HG03558 (cell line): ENCODE data around the gene TPP1.

Experiments used
- ATAC-seq: cut with Tn5 transposase; IDR thresholded peaks from one replicate; pipeline ENCODE4 v1.9.1; 2021; ENCODE audit warnings: moderate number of reproducible peaks; ENCODE audit not compliant: unreplicated experiment; ENCODE audit errors: extremely low read depth

The TPP1 gene

DNA sequence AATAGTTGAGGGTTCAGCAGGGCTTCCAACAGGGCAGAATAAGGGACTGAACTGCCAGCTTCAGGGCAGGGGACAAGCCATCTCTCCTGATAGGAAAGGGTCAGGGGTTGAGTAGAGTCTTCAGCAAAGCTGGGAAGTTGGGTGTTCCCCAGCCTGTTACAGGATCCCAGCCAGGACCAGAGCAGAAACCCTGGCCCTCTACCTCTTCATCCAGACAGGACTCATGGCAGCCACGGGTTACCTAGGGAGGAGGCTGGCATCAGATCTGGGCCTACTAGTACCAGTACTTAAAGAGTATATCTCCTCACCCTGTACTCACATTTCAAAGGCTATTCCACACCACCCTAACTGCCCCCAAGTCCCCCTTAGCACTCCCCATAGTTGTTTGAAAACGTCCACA lies 4.8 kb downstream of the TPP1 start:
- no peak for ATAC-seq

DNA sequence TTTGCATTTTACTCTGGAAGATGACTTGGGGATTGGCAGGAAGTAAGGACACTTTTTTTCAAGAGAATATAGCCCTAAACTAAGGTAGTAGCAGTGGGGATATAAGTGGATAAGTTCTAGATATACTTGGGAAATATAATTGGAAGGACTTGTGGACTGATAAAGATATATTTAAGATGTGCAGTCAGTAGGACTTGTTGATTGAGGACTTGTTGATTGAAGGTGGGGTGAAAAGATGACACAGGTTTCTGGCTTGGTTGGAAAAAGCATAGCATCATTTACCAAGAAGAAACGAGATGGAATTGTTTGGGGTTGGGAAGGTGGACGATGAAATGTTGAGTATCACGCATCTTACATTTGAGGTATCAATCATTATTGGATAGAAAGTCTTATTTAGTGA lies 5.7 kb downstream of the TPP1 start:
- no peak for ATAC-seq

DNA sequence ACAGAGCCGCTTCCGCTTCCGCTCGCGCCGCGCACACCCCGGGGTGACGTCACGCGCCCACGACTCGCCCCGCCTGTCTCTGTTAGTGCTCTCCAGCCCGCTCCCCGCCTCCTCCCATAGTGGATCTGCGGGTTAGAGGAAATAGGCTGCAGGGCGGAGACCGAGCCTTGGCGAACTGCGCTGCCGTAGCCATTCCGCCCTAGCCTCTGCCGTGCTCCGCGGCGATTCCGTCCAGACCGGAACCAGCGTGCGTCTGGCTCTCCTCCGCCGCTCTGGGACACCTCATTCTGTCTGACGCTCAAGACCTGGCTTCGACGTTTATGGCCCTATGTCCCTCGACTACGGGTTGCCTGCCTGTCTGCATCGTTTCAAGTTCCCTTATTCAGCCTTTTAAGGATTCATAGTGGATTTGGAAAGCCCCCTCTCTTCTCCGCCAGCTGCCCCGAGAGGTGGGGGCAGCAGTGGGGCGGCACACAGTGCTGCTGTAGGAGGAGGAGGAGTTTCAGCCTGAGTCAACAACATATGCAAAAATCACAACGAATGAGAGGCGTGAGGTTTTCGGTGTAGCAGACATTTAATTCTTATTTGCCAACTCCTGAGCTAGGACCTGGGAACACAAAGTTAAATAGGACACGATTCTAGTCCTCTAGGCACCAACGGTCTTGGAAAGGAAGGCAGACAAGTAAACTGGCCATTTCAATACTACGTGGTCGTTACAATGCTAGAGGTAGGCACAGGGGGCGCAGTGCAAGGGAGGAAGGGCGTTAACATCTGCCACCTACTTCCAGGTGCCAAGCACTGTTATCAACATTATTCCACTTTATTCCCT lies 6.8 kb downstream of the TPP1 start, which contains the start of gene TAF10:
TSS of gene TAF10 (minus strand) at position 4 of the 829 bp plus-strand sequence. CDS start 27 bp downstream, outside the sequence.
- peak; percentile 57 for ATAC-seq

DNA sequence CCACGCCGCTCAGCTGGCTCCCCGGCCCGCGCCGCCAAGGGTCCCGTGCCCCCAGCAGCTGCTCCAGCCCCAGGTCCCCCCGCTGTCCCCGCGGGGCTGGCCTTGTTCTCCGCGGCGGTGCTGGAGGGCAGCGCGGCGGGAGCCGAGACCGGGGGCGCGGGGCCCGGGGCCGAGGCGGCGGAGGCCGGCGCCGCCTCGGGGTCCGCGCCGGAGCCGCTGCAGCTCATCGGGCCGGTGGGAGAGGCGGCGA lies 7.3 kb downstream of the TPP1 start:
- no peak for ATAC-seq

DNA sequence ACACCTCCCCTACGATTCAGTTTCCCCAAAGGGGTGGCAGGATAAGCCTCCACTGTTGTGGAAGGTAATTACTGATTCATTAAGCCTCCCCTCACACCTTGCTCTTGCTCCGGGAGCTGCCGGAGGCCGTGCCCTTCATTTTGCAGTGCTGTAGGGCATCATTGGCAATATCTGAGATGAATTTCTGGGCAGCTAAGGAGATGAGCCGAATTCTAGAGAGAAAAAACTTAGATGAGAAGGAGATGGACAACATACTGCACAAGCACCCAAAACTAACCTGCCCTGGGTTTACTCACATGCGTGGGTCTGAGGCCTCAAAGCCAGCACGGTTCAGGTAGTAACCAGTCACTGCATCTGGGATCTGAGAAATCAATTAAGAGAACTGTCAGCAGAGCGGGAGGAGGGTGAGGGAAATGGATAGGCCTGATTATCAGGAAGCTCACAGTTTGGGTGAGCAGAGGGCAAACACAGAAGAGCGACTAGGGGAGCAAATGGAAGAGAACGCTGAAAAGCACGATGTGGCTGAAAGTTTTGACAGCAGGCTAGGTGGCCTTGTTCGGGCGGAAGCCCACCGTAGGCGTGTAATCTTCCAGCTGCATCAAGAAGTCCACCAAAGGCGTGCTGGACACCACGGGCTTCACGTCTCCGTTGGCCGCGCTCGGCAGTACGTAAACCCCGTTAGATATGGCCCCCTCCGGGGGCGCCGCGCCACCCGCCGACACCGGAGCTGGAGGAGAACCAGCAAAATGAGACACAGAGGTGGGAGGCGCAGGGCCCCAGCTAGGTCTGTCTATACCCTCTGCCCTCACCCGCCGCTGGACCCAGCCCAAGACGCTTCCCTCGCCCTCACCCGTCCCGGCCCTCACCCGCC lies 7.9 kb downstream of the TPP1 start:
- no peak for ATAC-seq

DNA sequence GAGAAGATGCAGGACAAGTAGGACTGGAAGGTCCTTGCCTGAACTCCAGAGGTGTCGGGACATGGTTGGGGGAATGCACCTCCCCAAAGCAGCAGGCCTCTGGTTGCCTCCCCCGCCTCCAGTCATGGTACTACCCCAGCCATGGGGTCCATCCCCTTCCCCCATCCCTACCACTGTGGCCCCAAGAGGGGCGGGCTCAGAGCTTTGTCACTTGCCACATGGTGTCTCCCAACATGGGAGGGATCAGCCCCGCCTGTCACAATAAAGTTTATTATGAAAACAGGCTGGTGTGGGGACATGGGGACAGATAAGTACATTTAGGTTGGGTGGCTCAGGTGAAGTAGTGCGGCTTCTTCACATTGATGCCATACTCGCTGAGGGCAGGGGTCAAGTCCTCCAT lies 8.6 kb downstream of the TPP1 start:
- ATAC-seq = no peak

DNA sequence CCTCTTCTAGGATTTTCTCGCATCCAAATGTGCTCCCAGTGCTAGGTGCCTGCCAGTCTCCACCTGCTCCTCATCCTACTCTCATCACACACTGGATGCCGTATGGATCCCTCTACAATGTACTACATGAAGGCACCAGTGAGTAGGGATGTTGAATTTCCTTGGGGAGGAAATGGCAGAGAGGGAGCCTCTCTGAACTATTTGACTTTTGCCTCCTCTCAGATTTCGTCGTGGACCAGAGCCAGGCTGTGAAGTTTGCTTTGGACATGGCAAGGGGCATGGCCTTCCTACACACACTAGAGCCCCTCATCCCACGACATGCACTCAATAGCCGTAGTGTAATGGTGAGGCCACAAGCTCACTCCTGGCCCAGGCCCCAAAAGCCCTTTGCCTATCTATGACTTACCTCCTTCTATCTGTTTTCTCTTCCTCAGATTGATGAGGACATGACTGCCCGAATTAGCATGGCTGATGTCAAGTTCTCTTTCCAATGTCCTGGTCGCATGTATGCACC lies 9.7 kb downstream of the TPP1 start:
- no peak for ATAC-seq

DNA sequence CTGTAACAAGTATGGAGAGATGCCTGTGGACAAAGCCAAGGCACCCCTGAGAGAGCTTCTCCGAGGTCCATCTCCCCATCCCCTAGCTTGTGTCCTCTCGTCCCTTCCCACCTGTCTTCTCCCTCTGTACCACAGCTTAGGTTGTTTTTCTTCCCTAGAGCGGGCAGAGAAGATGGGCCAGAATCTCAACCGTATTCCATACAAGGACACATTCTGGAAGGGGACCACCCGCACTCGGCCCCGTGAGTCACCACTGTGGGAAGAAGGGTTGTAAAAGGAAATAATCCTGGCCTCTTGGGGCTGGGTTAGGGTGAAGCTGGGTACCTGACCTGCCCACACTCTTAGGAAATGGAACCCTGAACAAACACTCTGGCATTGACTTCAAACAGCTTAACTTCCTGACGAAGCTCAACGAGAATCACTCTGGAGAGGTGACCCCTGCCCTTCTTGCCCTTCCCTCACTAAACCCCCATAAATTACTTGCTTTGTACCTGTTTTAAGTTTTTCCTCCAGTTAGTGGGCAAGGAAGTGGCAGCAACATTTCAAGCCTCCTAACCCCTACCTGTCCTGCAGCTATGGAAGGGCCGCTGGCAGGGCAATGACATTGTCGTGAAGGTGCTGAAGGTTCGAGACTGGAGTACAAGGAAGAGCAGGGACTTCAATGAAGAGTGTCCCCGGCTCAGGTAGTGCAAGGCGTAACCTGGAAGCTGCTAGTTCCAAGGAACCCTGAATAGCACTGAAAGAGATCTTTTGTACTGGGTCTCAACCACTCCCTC lies 10.3 kb downstream of the TPP1 start:
- no peak for ATAC-seq

DNA sequence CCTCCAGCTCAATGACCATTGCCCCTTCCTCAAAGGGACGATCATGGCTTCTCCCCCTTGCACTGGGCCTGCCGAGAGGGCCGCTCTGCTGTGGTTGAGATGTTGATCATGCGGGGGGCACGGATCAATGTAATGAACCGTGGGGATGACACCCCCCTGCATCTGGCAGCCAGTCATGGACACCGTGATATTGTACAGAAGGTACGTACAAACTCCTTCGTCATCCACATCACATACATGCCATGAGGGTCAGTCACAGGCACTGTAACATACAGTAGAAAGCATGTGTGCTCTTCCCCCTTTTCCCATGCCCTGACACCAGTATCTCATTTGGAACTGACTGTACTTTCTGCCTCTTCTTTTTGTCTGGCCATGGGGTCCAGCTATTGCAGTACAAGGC lies 11.2 kb downstream of the TPP1 start:
- ATAC-seq = no peak

DNA sequence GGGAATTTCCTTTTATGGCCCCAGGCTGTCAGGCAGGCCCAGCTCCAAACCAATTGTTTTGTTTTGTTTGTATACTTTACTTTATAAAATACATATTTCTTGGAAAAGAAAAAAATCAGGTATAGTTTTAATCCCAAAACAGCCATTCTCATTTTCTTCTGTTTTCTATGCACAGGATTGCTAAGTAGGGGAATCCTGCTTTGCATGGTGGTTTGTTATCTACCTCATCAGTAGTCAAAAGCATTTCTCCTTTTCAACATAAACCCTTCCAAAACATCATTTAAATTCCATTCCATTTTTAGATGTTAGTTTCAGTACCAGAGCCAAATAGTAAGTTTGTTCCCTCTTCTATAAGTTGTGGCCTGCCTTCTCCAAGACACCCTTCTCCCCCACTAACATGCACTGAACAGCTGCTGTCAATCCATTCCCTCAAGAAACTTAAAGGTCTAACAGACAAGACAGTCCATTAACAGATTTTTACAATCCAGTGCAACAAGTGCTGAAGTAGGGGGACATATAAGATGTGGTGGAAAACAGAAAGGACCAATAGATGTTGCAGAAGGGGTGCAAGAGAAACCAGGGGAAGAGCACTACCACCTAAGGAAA lies 11.9 kb downstream of the TPP1 start:
- ATAC-seq = no peak

DNA sequence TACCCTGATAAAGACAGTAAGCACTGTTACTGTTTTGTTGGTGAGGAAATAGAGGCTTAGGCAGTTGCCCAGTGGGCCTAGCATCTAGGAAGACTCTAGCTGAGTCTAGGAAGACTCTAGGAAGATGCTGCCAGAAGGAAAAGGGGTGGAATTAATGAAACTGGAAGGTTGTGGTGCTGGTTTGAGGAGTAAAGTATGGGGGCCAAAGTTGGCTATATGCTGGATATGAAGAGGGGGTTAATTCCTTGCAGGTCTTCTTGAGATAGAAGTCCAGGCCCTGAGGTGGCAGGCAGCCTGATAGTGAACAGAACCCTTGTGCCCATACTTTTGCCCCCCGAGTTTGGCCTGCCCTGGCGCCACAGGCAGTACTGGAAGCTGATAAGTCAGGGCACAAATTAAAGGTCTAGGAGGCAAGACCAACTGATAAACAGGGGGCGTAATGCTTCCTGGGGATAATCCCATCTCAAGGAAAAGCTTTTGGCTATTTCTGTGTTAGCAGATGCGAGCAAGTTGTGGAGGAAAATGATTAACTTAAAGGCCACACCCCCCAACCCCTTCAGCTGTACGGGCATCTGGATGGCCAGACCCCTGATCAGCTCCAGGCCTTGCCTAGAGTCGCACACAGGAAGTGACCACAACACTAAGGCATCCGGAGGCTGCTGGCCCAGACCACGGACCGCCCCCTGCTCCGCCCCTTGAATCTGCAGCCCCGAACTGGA lies 12.6 kb downstream of the TPP1 start:
- ATAC-seq = peak; percentile 34

DNA sequence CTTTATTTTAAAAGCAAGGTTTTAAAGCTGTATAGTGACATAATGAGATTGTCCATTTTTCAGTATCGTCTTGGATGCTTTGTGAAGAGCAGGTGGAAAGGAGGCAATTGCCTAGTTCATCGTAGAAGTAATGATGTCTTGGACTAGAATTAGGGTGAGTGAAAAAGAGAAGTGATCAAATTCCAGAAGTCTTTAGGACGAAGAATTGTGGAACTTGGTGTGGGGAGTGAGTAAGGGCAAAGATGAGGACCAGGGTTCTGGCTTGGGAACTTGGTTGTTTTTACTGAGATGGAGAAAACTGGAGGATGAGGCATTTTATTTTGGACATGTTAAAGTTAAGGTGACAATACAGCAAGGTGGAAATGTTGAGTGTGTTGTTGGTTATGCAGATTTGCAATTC lies 14.4 kb downstream of the TPP1 start:
- no peak for ATAC-seq

DNA sequence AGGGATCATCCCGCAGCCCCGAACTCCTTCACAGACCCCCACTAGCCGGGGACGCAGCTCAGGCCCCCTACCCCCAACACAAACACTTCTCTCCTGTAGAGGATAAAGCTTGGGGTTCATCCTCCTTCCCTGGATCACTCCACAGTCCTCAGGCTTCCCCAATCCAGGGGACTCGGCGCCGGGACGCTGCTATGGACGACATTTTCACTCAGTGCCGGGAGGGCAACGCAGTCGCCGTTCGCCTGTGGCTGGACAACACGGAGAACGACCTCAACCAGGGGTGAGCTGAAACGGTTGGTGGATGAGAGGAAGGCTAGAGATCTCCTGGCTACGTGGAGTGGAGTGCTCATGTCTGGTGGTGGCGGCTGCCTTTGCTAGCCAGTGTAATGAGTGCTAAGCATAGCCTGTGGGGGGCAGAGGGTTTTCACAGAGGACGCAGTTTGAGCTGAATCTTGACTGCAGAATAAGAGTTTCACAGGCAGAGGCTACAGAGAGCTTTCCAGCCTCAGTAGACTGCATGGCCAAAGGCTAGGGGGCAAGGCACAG lies 15.1 kb downstream of the TPP1 start:
- peak; percentile 21 for ATAC-seq

DNA sequence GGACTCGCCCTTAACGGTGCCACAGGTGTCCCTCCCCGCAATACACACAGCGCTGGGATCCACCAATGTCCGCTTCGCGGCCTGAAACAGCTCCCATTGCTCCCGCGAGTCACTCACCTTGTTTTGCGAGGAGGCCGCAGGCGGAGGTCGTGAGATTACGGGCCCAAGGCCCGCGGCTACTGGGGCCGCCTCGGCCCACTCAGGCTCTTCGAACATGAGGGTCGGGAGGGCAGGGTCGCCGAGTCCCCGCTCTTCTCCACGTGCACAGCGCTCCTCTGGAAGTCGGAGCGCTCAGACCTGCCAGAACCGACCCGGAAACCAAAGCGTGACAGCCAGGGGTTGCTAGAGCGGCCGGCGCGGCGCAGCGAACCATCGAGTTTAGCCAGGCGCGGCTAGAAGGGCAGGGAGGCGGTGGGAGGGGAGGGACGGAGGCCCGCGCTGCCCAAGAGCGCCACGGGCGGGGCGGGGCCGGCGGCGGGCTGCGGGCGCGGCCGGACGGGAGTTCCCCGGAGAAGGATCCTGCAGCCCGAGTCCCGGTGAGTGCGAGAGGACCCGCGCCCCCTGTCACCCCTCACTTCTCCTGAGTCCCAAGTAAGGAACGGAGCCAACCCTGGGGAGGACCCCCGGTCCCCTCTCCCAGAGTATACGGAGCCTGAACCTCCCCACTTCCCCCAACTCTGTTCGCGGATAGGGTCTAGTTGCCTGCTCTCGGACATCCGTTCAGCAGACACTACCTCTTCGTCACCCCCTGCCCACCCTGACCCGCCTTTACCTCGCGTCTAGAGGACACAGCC lies 15.7 kb downstream of the TPP1 start, which contains the start of the genes ILK and RRP8:
TSS of gene ILK (plus strand) at position 488 of the 794 bp plus-strand sequence. CDS start 498 bp downstream, outside the sequence.
TSS of gene RRP8 (minus strand) at position 330 of the 794 bp plus-strand sequence. CDS start at position 216, 114 bp downstream.
- peak; percentile 49 for ATAC-seq

DNA sequence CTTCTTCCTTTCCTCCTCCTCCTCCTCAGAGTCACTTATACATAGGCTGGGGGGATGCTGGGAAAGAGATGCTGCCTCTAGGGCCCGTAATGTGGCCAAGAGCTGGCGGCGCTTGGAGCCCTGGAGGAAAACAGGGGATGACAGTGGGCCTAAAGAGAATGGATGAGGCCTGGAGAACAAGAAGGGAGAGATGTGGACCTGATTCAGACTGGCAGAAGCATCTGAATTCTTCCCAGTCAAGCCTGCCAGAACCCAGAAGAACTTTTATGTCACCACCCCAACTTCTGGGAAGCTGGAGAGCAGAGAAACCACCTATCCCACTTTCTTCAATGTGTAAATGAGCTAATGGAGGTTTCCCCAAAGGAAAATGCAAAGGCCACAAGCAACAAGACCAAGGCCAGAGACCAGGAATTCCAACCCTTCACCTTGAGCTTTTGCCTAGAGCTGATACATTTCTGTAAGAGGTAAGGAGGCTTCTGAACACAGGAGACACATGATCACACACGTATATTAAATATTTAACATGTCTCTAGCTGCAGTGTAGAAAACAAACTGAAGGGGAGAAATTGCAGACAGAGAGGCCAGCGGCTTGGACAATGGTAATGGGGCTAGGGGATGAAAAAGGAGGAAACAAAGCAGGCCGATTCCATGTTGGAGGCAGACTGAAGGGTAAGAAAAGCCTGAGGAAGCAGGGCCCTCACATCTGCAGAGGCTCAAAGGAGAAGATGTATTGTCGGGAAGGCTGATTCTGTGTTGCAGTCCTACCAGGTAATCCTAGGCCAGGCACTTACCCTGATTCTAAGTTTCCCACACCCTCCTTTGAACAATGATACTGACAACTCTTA lies 16.9 kb downstream of the TPP1 start:
- ATAC-seq = no peak

DNA sequence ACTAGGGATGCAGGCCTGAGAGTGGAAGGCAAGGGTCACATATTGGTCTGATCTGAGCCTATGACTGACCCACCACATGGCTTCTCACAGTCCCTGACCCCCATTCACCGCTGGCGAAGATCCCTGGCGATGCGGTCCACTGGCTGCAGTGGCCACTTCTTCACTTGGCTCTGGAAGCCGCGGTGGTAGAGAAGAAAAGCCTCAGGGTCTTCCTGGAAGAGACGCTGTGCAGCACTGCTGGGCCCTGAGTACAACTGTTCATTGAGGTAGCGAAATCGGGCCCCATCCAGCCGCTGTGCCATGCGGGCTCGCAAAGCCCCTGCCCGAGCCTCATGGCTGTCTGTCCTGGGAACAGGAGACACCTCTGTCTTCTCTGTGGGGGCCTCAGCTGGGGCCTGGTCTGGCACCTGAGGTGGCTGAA lies 18.2 kb downstream of the TPP1 start:
- no peak for ATAC-seq

DNA sequence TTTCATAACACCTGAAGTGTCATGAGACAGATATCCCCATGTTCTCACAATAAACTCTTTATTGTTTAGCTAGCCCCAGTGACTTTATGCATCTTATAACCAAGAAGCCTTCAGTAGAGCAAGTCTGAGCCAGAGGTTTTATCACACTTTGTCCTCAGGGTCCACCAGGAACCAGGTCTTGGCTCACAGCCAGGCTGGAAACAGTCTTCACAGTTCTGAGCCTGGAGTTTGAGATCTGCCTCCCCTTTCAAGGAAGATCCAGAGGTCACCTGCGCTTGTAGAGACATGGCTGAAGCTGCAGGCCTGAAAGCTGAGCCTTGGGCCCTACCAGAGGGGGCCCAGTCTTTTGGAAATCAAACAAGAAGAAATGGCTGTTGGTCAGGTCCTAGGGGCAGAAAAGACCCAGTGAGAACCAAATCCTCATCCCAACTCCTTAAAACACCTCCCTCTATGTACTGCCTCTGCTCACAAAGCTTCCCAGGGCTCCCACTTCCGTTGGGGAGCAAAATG lies 19.3 kb downstream of the TPP1 start:
- no peak for ATAC-seq
